Ureter (tissue), 1 donor: ENCODE results near the gene STXBP1. TPM values are rescaled to one million over a fixed set of nuclear protein-coding genes. Genes with fewer than 3 reads are reported as not detected.
A peak's percentile ranks its signal among the peaks of the same experiment; 100 is the strongest.

Experiments
- DNase-seq: peaks from one replicate; pipeline ENCODE4 v3.0.0-alpha.2; 2020; ENCODE audit warnings: low spot score
- total RNA-seq: library from RNA; stranded (reverse); gene quantifications from one replicate; pipeline ENCODE4 v1.2.4, GENCODE V29; 2023
- donor health status: DM: yes; HTN: yes; CAD: no.

STXBP1 gene
- total RNA-seq, 1 donor from 2014 or later: 29.8 TPM

DNA sequence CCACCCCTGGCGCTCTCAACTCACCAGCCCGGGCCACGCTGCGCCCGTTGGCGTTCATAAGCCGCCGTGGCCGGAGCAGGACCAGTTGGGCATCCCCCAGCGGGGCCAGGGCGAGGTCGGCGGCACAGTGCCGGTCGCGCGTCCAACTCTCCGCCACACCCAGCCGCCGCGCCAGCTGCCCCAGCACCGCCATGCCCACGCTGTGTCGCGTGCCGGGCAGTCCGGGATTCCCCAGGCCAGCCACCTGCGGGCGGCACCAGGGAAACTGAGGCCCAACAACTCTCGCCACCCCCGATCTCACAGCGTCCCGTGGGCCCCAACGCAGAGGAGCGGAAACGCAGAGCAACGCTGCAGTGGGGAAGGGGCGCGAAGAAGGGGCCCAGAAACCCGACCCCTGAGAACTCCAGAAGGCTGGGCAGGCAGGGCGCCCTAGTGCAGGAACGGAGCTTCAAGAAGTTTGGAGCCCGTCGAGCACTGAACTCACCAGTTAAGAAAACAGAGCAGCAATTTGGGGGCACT, 102.9 kb downstream of the STXBP1 start:
- no peak for DNase-seq

DNA sequence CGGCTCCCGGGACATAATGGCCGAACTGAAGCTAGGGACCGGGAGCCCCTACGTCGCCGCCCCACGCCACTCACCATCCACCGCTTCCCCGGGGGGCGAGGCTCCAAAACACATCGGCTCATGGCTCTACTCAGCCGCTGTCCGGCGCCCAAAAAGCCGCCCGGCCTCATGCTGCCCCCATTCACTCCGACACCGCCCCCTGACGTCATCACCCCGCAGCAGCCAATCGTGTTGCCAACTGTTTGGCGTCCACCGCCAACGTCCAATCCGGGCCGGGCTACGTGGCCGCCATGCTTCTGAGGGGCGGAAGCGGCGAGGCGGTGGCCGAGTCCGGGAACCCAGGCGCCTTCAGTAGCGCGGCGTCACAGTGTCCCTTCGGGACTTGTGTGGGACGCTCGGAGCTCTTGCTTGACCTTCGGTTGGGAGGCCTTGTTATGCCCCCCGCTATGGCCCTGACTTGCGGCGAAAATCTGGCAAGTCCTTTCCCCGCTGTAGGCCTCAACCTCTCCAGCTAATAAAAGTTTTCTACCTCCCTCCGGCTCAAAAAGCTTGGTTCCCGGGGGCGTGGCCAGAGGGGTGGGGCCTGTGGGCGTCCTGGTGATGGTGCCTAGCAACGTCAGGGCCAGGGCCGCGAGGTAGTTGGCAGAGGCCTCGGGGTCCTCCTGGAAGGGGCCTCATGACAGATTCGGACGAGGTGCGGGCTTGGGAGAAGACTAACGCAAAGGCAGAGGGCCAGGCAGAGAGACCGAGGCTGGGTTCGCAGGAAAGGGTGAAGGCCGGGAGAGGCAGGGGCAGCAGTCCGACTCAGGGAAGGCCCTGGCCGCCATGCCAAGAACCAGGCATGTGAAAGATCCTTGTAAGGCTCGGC, 103.6 kb downstream of the STXBP1 start, which contains the start of the genes PTRH1 and TTC16:
TSS of gene PTRH1 (minus strand) at position 194 of the 868 bp plus-strand sequence. CDS start at position 170, 24 bp downstream.
TSS of gene TTC16 (plus strand) at position 610 of the 868 bp plus-strand sequence. CDS start at position 677, 67 bp downstream.
- DNase-seq: peak; percentile 97

DNA sequence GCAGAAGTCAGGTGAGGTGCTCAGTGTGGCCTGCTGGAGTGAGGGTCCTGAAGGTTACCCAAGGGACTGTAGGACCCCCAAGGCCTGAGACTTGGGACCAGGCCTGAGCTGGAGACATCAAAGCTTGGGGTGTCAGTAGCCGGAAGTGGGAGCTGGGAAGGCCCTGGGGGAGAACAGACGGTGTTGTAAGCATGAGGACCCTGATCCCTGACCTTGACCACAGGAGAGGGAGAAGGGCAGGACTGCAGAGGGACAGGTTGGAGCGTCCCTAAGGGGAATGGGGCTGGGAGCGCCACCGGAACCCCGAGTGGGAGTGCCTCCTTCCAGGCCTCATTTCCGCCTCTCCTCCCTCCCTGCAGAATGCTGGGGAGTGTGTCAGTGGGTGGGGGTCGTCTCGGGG, 104.3 kb downstream of the STXBP1 start:
- DNase-seq: no peak

DNA sequence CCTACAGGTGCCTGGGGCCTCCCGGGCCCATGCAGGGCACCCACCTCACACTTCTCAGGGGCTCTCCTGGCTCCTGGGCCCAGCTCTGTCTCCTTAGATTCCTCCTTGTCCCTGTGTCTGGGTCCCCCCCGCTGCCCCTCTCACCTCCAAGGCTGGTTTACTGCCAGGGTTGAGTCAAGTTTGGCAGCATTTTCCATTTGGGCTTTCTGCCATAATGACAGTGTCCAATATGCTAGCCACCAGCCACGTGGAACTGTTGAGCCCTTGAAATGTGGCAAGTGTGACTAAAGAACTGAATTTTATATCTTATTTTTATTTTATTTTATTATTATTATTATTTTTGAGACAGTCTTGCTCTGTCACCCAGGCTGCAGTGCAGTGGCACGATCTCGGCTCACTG, 105.7 kb downstream of the STXBP1 start:
- no peak for DNase-seq

DNA sequence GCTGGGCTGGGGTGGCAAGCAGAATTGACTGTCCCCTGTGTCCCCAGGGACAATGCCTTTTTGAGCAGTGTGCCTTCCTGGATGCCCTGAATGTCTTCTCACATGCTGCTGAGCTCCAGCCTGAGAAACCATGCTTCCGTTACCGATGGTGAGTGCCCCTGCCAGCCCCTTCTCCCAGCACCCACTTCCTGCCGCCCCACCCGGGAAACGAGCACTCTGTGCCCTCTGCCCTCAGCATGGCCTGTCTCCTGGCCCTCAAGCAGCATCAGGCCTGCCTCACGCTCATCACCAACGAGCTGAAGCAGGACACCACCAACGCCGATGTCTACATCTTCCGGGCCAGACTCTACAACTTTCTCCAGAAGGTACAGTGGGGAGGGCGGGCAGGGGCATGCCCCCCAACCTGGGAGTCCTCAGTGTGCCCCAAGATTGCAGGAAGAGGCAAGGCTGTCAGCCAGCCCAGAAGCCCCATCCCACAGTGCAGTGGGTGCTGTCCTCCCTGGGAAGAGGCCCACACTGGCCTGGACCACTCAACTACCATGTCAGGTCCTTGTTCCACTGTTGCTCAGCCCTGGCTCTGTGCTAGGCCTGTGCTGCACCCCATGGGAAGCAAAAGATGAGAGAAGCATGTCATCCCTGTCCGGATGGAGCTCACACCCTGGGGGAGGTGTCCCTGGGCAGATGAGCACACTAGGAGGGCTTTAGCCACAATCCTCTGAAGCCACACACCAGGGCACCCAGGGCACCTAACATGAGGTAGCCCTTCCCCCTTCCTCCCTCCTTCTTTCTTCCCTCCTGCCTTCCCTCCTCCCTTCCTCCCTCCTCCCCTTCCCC, 108.2 kb downstream of the STXBP1 start:
- no peak for DNase-seq

DNA sequence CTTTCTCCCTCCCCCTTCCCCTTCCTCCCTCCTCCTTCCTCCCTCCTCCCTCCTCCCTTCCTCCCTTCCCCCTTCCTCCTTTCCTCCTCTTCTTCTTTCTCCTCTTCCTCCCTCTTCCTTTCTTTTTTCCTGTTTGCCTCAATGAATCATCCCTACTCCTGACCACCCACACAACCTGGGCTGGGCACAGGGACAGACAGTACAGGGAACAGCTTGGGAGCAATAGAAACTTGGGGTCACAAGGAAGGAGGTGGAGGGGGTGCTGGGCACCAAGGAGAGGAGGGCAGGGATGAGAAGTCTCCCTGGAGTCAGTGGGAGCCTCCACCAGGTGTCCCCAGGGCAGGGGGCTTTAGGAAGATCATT, 108.8 kb downstream of the STXBP1 start:
- DNase-seq: no peak

DNA sequence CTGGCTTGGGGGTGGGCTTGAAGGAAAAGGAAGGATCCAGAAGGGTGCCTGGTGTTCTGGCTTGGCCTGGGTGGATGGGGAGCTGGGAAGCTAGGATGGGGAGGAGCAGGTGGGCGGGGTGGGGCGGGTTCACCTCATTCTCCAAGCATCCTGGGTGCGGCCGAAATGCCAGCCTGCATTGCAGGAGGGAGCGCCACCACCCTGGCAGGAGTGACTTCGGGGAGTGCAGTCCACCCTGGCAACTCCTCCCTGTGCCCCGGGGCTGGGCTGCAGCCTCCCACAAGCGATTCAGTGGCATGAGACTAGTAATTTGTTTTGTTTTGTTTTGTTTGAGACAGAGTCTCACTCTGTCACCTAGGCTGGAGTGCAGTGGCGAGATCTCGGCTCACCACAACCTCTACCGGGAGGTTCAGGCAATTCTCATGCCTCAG, 109.3 kb downstream of the STXBP1 start:
- DNase-seq: no peak

DNA sequence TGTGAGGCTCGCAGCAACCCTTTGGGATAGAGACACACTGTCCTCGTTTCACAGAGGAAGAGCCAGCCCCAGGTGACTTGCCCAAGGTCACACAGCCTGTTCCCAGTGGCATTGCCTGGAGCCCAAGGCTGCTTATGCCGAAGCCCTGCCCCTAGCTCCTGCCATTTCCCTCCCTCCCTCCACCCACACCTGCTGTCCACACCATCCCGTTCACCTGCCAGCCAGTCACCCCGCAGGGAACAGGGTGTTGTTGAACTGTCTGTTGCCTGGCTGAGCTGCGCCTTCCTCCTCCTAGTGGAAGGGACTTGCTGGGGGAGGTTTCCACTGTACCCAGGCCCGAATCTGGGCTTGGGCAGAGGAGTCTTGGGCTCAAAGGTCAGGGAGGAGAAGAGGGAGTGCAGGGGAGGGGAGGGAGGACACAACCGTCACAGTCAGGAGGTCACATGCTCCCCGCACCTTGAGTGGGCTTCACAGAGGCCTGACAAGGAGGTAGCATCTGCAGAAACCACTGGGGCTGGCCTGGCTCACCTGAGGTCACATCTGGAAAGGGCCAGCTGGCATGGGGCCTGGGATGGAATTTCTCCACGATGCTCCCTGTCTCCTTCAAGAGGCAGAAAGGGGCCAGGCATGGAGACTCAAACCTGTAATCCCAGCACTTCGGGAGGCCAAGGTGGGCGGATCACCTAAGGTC, 110.1 kb downstream of the STXBP1 start:
- no peak for DNase-seq

DNA sequence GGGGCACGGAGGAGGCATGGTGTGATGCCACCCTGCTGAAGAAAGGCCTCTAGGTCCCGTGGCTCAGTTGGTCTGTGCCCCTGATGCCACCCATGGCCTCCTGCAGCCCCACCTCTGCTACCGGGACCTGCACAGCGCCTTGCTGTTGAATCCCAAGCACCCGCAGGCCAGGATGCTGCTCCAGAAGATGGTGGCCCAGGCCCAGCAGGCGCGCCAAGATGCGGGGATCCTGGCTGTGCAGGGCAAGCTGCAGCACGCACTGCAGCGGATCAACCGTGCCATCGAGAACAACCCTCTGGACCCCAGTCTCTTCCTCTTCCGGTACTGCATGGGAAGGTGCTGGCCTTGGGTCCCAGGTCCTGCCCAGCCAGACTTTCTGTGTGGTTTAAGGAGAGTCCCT, 110.9 kb downstream of the STXBP1 start:
- no peak for DNase-seq

DNA sequence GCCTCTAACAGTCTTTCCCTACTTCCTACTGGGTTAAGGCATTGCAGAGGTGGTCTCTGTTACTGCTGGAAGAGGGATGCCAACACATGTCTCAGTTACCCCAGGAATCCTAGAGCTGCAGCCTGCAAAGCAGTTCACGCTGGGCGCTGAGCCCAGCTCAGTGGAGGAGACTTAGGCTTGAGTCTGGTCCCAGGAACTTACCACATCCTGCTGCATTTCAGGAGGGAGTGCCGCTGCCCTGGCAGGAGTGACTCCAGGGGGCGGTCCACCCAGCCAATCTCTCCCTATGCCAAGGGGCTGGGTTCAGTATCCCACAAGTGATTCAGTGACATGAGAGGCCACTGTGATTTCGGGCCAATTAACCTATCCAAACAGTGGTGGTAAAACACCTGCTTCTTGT, 111.4 kb downstream of the STXBP1 start:
- no peak for DNase-seq

DNA sequence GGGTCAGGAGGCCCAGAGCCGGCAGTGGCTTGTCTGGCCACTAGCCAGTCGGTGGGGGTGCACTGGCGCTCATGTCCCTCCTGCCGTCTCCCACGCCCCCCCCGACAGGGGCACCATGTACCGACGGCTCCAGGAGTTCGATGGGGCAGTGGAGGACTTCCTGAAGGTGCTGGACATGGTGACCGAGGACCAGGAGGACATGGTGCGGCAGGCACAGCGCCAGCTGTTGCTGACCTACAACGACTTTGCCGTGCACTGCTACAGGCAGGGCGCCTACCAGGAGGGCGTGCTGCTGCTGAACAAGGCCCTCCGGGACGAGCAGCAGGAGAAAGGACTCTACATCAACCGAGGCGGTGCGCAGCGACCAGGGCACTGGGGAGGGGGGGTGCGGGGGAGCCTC, 111.9 kb downstream of the STXBP1 start:
- DNase-seq: no peak

DNA sequence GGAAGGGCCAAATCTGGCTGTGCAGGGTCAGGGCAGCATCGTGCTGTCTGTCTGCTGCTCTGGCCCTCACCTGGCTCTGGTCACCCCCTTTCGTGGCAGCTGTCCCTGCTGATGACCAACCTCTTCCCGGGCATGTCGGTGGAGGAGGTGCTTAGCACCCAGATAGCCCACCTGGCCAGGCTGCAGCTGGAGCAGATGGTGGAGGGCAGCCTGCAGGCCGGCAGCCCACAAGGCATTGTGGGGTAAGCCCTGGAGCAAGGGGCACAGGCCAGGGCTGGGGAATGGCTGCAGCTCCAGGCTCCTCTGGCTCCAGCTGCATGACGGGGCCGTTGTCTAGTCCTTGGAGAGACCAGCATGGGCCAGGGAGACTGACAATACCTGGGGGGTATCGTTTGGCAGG, 114.8 kb downstream of the STXBP1 start:
- DNase-seq: no peak

DNA sequence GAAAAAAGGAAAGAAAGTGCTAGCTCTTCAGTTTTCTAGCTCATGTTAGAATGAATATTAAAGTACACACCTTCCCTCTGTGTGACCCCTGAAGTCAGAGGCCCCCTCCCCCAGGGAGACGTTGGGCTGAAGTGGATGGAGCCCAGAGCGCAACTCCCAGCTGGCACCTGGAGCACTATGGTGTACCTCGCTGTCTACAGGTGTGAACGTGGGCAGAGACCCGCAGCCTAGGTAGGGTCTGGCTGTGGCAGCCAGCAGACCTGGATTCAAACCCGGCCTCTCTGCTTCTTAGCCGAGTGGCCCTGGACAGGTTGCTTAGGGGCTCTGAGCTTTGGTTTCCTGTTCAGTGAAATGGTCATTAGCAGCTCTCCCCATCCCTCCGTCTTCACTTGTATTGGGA, 116.7 kb downstream of the STXBP1 start:
- DNase-seq: no peak

DNA sequence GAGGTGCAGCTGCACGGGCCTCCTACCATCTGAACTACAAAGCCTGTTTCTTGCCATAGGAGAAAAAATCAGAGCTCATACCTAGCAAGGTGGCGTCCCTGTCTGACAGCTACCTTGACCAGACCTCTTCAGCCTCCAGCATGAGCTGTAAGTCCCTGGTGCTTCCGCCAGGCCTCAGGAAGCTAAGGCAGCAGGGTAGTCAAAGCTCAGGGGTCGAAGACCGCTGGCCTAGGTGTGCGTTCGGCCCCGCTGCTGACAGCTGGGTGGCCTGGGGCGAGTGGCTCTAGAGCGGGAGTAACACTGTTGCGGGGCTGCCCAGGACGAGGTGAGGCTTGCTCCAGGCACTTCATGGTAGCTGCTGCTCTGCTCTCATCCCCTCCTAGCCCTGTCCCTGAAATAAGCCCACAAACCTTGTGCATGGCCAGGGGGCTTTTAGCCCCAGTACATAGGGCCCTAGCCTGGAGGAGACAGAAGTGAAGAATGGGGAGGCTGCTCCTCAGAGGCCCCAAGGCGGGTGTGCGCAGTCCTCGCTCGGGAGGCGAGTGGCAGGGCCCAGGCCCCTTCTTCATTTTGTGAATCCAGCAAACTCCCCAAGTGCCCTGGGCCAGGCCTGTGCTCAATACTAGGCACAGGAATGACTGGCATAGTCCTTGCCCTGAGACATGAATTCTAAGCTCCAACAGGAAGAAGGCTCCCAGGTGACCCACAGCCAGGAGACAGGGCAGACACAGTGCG, 117.6 kb downstream of the STXBP1 start:
- DNase-seq: no peak

DNA sequence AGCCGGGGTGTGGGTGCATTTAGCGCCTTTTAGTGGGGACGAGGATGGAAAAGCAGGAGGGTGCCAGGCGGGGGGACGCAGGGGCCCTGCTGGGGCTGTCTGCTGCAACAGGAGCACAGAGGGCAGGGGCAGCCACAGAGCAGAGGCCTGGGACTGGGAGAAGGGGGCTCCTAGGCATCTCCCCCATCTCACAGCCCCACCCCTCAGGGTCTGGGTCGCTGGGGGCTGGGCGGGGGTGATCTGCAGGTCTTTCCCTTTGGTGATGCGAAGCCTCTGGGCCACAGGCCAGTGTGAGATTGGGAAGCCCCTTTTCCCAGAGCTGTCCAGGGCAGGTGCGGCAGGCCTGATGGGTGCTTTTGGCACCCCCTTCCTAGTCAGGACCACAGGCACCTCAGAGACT, 118.2 kb downstream of the STXBP1 start:
- DNase-seq: no peak

DNA sequence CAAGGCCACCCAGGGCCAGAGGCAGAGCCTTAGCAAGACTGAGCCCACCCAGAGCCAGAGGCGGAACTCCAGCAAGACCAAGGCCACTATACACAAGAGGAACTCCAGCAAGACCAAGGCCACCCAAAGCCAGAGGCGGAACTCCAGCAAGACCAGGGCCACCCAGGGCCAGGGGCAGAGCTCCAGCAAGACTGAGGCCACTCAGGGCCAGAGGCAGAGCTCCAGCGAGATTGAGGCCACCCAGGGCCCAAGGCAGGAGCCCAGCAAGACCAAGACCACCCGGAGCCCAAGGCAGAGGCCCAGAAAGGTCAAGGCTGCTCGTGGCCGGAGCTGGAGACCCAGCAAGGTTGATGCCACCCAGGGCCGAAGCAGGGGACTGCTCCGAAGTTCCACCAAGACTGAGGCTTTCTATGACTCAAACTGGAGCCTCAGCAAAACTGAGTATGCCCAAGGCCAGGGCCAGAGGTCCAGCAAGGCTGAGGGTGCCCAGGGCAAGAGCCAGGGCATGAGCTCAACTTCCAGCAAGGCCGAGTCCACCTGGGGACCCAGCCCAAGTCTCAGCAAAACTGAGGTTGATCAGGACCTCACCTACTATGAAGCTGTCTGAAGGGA, 118.8 kb downstream of the STXBP1 start:
- DNase-seq: no peak

DNA sequence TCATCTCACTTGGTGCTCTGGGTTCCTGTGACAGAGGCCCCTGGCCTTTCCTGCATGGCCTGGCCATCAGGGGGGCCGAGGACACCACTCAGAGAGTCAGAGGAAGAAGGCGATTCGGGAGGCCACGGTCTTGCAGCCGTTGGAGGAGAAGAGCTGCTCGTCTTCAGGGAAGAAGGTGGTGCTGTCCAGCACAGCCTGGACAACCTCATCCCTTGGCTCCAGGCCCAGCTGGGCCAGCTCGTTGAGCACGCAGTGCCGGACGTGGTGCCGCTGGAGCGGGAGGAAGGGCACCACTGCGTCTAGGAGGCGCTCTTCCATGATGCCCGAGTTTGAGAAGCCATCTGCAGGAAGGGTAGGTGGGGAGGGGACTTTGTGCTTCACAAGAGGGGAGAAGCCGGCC, 119.9 kb downstream of the STXBP1 start:
- DNase-seq: no peak

DNA sequence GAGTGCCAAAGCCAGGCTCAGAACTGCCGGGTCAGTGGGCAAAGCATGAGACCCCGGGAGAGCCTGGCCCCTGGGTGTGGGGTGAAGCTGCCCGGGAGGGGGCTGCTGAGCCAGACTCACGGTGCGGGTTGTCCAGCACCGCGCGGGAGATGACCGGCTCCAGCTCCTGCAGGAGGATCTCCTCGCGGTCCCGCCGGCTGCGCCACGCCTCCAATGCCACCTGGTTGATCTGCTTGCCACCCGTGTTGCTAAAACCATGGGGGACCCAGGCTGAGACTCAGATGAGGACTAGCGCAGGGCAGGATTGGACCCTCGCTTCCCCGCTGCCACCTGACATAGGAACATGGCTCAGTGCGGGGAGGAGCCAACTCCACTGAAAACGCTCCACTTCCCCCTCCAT, 120.4 kb downstream of the STXBP1 start:
- DNase-seq: peak; percentile 39

DNA sequence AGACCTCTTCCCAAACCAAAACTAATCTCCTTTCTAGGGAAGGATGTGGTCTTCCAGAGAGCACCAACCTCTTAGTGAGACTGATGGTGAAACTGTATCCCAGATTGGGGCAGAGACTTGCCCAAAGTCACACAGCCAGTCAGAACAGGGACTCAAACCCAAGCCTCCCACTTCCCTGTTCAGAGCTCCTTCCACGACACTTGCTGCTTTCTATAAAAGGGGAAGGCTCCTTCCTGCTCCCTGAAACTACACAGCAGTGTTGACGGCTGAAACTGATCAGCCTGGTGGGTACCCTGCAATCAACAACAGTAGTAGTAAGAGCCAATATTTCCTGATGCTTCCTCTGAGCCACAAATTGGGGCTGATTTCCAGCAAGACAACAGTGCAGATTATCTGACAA, 121.5 kb downstream of the STXBP1 start:
- no peak for DNase-seq

DNA sequence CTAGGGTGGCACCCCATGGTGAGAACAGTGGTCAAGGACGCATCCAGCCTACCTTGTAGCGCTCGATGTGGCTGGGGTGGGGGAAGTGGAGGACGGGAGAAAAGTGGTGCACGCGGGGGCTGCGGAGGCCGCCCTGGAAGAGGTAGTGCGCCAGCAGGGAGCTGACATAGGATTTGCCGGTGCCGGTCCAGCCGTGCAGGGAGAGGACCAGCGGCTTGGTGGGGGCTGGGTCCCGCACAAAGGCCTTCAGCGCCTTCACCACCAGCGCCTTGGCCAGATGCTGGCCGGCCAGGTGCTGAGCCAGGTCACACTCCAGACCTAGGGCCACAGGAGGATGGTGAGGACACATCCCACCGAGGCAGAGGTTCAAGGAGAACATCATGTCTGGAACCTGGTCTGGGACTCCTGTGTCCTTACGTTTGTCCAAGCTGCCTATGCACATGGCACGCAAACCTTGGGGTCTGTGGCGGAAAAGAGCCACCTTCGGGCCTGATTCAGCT, 122.2 kb downstream of the STXBP1 start:
- no peak for DNase-seq
